Esophagus squamous epithelium (tissue), 4 donors: ENCODE data around the gene PIF1.

ENCODE experiments used
- POLR2A ChIP-seq, 4 donors: fragments of 450-650 bp; IDR thresholded peaks; one replicate each; pipeline ENCODE4 v1.6.1; 2017; ENCODE audit warnings: antibody characterized with exemption in 4 of 4, mild to moderate bottlenecking in 4 of 4, moderate library complexity in 3 of 4
- TF ChIP-seq, protein P1 (sequence below), 6 experiments: fragments of 450-650 bp in 4 of 6; fragments of 200-600 bp in 2 of 6; sonication (generic) in 2 of 6; IDR thresholded peaks; one replicate each; pipeline ENCODE4 v1.5.1; 2016 to 2019; ENCODE audit warnings: antibody characterized with exemption in 6 of 6, mild to moderate bottlenecking in 4 of 6, moderate library complexity in 4 of 6

DNA sequence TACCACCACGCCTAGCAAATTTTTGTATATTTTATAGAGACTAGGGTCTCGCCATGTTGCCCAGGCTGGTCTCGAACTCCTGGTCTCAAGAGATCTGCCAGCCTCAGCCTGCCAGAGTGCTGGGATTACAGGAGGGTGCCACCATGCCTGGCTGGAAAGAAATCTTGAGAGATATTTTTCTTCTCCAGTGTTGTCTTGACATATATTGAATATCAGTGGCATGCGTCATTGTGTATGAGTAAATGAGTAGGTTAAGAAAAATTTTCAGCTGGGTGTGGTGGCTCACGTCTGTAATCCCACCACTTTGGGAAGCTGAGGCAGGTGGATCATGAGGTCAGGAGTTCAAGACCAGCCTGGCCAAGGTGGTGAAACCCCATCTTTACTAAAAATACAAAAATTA, 3.5 kb upstream of the PIF1 start:
- TF ChIP-seq POLR2A (IDR thresholded peaks at IDR 0.05), result no peak
- TF ChIP-seq, protein P1, sequence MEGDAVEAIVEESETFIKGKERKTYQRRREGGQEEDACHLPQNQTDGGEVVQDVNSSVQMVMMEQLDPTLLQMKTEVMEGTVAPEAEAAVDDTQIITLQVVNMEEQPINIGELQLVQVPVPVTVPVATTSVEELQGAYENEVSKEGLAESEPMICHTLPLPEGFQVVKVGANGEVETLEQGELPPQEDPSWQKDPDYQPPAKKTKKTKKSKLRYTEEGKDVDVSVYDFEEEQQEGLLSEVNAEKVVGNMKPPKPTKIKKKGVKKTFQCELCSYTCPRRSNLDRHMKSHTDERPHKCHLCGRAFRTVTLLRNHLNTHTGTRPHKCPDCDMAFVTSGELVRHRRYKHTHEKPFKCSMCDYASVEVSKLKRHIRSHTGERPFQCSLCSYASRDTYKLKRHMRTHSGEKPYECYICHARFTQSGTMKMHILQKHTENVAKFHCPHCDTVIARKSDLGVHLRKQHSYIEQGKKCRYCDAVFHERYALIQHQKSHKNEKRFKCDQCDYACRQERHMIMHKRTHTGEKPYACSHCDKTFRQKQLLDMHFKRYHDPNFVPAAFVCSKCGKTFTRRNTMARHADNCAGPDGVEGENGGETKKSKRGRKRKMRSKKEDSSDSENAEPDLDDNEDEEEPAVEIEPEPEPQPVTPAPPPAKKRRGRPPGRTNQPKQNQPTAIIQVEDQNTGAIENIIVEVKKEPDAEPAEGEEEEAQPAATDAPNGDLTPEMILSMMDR (IDR thresholded peaks at IDR 0.05), result no peak
